WTC11 (cell line): ENCODE data around the gene KCNC4.

ENCODE experiments used
- MXD4 ChIP-seq: fragments of 250-450 bp; sonication (Bioruptor Pico); IDR thresholded peaks from 2 replicates; pipeline ENCODE4 v1.8.0; 2021; ENCODE audit warnings: mild to moderate bottlenecking, moderate library complexity, borderline replicate concordance
- NR1H2 ChIP-seq: sonication (generic); formaldehyde crosslinking; IDR thresholded peaks from 2 replicates; pipeline ENCODE4 v1.9.0; 2021; ENCODE audit warnings: mild to moderate bottlenecking, moderate library complexity, missing genetic modification reagents
- OVOL2 ChIP-seq: fragments of 250-450 bp; sonication (Bioruptor Pico); IDR thresholded peaks from 2 replicates; pipeline ENCODE4 v1.9.0; 2021; ENCODE audit warnings: mild to moderate bottlenecking, borderline replicate concordance
- TCF7 ChIP-seq: sonication (generic); formaldehyde crosslinking; IDR thresholded peaks from 2 replicates; pipeline ENCODE4 v1.8.0; 2022; ENCODE audit warnings: mild to moderate bottlenecking, low read depth, missing genetic modification reagents, moderate library complexity
- TF ChIP-seq, protein P1 (sequence below): fragments of 200-600 bp; IDR thresholded peaks from 2 replicates; pipeline ENCODE4 v1.8.0; 2022; ENCODE audit warnings: antibody characterized with exemption

DNA sequence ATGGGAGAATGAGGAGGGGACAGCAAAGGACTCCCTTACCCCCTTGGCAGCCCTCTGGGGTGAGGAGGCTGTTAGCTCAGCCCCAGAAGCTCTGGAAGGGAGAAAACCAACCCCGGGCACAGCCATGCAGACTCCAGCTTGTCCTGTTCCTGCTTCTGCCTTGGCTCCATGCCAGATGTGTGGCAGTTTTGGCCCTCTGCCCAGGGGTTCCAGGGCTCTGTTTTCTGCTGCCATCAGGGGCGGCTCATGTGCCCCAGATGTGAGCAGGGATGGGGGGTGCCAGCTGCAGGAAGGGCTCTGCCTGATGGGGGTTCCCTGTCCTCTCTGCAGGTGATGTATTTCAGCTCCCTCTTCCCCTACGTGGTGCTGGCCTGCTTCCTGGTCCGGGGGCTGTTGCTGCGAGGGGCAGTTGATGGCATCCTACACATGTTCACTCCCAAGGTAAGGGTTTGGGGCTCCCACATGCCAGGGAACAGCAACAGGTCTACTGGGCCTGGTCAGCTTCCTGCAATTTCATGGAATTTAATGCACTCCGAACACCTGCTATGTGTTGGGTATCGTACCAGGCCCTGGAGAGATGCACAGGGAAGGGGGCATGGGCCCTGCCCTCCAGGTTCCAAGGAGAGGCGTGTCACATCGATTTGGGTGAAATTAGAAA is 33.7 kb upstream of the KCNC4 start:
- TF ChIP-seq, protein P1, sequence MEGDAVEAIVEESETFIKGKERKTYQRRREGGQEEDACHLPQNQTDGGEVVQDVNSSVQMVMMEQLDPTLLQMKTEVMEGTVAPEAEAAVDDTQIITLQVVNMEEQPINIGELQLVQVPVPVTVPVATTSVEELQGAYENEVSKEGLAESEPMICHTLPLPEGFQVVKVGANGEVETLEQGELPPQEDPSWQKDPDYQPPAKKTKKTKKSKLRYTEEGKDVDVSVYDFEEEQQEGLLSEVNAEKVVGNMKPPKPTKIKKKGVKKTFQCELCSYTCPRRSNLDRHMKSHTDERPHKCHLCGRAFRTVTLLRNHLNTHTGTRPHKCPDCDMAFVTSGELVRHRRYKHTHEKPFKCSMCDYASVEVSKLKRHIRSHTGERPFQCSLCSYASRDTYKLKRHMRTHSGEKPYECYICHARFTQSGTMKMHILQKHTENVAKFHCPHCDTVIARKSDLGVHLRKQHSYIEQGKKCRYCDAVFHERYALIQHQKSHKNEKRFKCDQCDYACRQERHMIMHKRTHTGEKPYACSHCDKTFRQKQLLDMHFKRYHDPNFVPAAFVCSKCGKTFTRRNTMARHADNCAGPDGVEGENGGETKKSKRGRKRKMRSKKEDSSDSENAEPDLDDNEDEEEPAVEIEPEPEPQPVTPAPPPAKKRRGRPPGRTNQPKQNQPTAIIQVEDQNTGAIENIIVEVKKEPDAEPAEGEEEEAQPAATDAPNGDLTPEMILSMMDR = no peak
- TF ChIP-seq NR1H2 (CRISPR knock-in tag) = no peak
- TF ChIP-seq MXD4 (CRISPR knock-in tag) = no peak
- no peak for TF ChIP-seq OVOL2 (CRISPR knock-in tag)
- TF ChIP-seq TCF7 (CRISPR knock-in tag) = no peak
